GM20431 (cell line): ENCODE results near the gene TMC5.

Experiments
- in situ Hi-C: fragments of 300-500 bp; cut with MseI, MboI; formaldehyde crosslinking; loops from one replicate; pipeline ENCODE4 v1.15.0; 2020; ENCODE audit warnings: low sequenced_read_pairs; ENCODE audit not compliant: unreplicated experiment

TMC5 gene

DNA sequence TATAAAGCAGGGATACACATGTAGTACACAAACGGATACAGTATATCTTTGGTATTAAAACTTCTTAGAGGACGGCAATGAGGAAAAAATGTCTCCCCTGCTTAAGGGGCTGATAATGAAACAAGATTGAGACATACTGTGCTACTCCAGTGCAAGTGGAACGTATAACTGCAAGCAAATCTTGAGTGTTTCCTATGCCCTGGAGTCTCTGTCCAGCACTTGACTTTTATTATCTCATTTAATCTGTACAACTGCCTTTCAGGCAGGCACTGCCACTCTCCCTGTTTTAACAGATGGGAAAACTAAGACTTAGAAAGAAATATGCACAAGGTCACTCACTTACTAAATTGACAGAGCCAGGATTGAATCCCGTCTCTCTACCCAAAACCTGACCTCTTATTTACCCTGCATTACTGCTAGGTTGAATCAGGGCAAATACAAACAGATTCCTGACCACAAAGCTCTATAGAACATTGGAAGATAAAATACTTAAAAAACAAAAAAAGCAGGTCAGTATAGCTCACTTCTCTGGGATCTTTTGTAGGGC is 28.7 kb downstream of the TMC5 start:
- in situ Hi-C loops = no loop called here

- in situ Hi-C loops = no loop called here
Measured at GRCh38 chr16:19446886-19447285, 29.2 kb downstream of the TMC5 start.

- in situ Hi-C loops = no loop called here
Measured at GRCh38 chr16:19450186-19450585, 32.5 kb downstream of the TMC5 start.

DNA sequence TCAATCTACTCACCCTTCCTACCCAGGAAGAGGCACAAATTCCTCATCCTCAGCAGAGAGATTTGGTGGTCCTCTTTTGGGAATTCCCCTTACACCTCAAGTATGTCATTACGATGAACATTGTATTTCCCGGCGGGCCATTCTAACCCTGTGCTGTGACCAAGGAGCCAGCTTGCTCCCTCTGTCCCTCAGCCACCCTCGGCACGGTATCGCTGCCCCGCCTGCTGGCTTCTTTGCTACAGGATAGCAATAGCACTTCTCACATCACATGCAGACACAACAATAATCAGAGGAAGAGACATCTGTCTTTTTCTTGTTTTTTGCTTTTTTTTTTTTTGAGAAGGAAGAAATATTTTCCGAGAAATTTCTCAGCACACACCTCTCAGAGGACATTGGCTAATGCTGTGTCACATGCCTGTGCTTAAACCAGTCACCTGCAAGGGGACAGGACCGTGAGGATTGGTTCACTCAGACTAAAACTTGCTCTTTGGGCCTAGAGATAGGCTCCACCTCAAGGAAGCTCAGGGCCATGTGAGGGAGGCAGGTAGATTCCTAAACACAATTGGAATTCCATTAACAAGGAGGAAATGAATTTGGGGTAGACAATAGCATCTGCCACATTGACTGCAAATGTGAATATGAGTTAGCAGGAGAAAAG is 41.2 kb downstream of the TMC5 start:
- in situ Hi-C loops = no loop called here

GRCh38 chr16:19460397-19460796 is 42.7 kb downstream of the TMC5 start:
- in situ Hi-C loops = no loop called here

DNA sequence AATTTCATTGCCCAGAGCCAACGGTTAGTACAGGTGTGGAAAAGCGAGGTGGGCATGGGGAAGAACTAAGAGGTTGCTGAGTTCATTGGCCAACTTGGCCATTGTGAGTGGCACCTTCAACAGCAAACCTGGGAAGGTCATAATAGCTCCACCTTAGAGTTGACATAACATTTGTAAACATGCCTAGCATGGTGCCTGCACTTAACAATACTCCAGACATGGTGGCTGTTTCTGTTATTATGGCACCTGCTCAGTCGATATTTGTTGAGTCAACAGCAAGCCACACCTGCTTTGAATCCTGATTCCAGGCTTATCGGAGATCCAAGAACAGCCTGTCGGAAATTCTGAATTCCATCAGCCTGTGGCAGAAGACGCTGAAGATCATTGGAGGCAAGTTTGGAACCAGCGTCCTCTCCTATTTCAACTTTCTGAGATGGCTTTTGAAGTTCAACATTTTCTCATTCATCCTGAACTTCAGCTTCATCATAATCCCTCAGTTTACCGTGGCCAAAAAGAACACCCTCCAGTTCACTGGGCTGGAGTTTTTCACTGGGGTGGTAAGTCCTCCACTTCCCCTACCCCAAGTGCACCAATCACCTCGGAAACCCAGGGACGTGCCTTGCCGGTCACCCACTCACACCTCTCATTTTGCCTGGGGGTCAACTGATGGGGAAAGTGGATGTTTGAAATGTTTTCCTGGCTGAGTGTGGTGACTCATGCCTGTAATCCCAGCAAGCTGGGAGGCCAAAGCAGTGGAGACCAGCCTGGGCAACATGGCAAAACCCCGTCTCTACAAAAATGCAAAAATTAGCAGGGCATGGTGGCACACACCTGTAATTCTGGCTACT is 46.0 kb downstream of the TMC5 start:
- in situ Hi-C loops = no loop called here

- in situ Hi-C loops = no loop called here
Measured at GRCh38 chr16:19468300-19468699, 50.6 kb downstream of the TMC5 start.

DNA sequence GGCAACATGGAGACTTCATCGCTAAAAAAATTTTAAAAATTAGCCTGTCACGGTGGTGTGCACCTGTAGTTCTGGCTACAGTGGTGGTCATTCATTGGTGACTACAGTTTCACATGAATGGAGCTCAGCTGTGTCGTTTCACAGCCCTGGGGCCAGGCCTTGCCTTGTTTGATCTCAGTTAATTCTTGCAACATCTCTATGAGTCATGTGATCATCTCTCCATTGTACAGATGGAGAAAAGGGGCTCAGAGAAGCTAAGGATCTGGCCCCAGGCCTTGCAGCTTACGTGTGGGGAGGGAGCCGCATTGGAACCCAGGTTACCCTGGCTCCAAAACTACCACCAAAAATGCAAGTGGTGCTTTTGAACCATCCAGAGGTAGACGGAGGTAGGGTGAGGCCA is 54.8 kb downstream of the TMC5 start:
- in situ Hi-C loops = no loop called here

- in situ Hi-C loops = no loop called here
Measured at GRCh38 chr16:19474617-19475016, 56.9 kb downstream of the TMC5 start.

DNA sequence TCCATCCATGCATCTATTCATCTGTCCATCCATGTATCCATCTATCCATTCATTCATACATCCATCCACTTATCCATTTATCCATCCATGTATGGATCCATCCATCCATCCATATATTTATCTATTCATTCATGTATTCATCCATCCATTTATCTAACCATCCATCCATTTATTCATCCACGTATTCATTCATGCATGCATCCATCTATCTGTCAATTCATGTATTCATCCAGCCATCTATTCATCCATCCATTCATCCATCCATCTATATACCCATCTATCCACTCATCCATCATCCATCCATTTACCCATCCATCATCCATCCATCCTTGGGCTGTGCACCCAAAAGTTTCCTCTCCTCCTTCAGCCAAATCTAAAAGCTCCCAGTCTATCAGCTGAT is 60.8 kb downstream of the TMC5 start:
- in situ Hi-C loops = no loop called here

- in situ Hi-C loops = no loop called here
Measured at GRCh38 chr16:19479302-19479721, 61.6 kb downstream of the TMC5 start.

DNA sequence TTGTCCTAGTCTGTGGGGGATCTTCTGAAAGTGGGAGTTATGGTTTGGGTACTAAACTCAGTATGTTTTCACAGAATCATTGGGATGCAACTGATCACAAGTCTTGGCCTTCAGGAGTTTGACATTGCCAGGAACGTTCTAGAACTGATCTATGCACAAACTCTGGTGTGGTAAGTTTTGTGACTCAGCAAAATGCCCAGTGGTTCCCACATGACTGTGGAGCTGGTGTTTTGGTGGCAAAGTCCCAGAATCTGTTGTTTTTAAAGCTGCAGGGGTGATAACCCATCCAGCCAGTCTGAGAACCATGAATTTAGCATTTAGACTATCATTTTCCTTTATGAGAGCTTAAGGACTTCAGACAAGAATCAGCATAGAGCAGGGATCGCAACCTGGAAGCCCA is 63.6 kb downstream of the TMC5 start:
- in situ Hi-C loops = no loop called here

DNA sequence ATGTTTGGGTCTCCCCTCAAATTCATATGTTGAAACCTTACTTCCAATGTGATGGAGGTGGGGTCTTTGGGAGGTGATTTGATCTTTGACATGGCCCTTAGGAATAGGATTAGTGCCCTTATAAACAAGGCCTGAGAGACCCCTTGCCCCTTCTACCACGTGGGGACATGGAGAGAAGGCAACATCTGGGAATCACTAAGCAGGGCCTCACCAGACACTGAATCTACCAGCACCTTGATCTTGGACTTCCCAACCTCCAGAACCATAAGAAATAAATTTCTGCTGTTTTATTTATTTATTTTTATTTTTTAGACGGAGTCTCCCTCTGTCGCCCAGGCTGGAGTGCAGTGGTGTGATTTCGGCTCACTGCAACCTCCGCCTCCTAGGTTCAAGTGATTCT is 64.1 kb downstream of the TMC5 start:
- in situ Hi-C loops = no loop called here

DNA sequence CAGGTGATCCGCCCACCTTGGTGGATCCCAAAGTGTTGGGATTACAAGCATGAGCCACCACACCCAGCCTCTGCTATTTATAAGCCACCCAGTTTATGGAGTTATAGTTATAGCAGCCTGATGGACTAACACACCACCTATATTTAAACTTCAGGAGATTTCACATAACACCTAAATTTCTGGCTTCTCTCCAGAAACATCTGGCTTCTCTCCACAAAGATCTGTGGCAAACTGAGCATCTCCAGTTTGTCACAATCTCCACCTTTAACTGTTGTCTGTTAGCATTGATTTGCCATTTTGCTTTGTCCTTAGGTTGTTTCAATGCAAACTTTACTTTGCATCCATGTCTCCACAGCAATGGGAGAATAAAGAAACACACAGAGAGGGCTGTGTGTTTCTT is 64.6 kb downstream of the TMC5 start:
- in situ Hi-C loops = no loop called here

GRCh38 chr16:19484096-19484495 is 66.4 kb downstream of the TMC5 start:
- in situ Hi-C loops = no loop called here

GRCh38 chr16:19485611-19486010 is 67.9 kb downstream of the TMC5 start:
- in situ Hi-C loops = no loop called here

GRCh38 chr16:19486051-19486450 is 68.4 kb downstream of the TMC5 start:
- in situ Hi-C loops = no loop called here

DNA sequence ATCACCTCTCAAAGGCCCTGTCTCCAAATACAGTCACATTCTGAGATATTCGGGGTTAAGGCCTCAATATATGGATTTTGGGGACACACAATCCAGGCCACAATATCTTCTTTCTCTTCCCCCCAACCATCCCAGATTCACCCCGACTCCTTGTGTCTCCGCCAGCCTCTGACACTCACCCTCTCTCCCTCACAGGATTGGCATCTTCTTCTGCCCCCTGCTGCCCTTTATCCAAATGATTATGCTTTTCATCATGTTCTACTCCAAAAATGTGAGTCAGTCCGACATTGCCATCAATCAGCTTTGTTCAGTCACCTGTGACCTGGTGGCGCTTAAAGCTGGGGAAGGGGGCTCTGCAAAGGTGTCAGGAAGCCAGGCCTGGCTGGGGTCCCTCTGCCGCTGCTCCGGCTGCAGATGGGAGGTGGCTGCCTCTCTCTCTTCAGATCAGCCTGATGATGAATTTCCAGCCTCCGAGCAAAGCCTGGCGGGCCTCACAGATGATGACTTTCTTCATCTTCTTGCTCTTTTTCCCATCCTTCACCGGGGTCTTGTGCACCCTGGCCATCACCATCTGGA is 69.2 kb downstream of the TMC5 start:
- in situ Hi-C loops = no loop called here

DNA sequence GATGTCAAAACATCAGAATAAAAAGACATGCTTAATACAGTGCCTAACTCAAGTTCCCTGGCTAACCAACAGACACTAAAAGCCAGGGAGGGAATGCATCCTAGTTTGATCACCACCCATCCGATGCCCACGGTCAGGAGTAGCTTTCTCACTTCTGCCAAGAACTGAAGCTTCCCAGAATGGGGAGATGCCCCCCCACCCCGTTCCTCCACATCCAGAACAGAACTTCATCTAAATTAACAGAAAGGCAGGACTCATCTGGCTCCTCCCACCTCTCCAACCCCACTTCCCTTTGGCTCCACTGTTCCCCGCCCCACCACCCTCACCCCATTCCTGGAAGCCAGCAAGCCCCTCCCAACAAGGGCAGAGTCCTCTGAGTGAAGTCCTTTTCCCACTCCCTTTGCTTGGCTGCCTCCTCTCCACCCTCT is 70.5 kb downstream of the TMC5 start:
- in situ Hi-C loops = no loop called here

- in situ Hi-C loops = no loop called here
Measured at GRCh38 chr16:19490619-19491018, 72.9 kb downstream of the TMC5 start.

GRCh38 chr16:19497176-19497575 is 79.5 kb downstream of the TMC5 start:
- in situ Hi-C loops = no loop called here
